Measurements from ENCODE around the gene MFN1. TPM values are rescaled to one million over a fixed set of nuclear protein-coding genes. Genes with fewer than 3 reads are reported as not detected.

Gene MFN1
- total RNA-seq, 4 donors from 2014 or later = 32.8 to 48.6 (median 37.3) TPM

DNA sequence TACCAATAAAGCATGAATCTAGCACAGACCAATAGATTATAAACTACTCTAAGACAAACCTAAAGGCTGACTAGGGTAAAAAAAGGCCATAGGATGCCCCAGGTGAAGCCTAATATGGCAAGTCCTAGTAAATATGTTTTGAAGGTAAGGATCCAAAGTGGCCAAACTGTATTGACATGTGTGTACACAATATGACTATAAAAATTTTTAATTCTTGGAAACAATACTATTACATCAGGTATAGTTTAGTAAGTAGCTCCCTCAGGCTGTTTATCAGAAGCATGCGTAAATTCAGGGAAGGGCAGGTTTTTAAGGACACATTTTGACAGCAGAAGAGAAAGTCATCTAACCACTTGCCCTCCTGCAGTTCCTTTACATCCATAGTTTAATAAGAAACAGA, 84.9 kb downstream of the MFN1 start:
- WGBS = 41% methylated on average over 1 of the region's 1 CpG
- H3K4me1 ChIP-seq = peaks cover 66 to 89% (median 84%) of the 10 kb centered on the region in 4 donors
- peak overlapping the region in 2 of 4 donors; percentile 27 to 48 for H3K27ac ChIP-seq (replicated peaks in 1 of 4)
- no peak for DNase-seq (ENCODE audit: extremely low spot score)
- intact Hi-C loops (cut with DNase I) = no loop called here
- no peaks in the 10 kb centered on the region for H3K27me3 ChIP-seq
- TF ChIP-seq EP300 (IDR thresholded peaks at IDR 0.05) (no peak), POLR2A (IDR thresholded peaks at IDR 0.05; ENCODE audit: low read depth) (no peak), POLR2AphosphoS5 (IDR thresholded peaks at IDR 0.05) (no peak)
- TF ChIP-seq, protein P1, sequence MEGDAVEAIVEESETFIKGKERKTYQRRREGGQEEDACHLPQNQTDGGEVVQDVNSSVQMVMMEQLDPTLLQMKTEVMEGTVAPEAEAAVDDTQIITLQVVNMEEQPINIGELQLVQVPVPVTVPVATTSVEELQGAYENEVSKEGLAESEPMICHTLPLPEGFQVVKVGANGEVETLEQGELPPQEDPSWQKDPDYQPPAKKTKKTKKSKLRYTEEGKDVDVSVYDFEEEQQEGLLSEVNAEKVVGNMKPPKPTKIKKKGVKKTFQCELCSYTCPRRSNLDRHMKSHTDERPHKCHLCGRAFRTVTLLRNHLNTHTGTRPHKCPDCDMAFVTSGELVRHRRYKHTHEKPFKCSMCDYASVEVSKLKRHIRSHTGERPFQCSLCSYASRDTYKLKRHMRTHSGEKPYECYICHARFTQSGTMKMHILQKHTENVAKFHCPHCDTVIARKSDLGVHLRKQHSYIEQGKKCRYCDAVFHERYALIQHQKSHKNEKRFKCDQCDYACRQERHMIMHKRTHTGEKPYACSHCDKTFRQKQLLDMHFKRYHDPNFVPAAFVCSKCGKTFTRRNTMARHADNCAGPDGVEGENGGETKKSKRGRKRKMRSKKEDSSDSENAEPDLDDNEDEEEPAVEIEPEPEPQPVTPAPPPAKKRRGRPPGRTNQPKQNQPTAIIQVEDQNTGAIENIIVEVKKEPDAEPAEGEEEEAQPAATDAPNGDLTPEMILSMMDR (IDR thresholded peaks at IDR 0.05) = no peak
- no peak overlapping the region for H3K4me3 ChIP-seq
- H3K36me3 ChIP-seq = peaks cover 0 to 8% (median 0%) of the 10 kb centered on the region in 4 donors
- H3K9me3 ChIP-seq = no peaks in the 10 kb centered on the region

DNA sequence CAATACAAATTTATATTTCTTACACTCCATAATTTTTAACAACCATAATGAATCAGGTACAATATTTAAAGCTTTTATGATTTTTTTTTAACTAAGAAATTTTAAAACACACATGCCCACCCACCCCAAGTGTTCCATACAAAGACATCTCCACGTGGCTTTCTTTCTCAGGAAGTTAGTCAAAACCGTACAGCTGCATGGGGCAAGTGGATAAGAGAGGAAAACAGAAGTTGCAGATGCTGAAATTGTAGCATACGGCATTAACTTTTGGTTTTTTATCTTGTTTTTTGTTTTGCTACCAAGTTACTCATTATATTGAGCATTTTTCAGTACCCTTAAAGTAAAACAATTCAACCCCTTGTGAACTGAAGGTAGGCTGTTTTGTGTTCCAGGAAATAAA, 89.0 kb downstream of the MFN1 start:
- DNase-seq (ENCODE audit: extremely low spot score) = no peak
- peaks cover 52 to 87% (median 80%) of the 10 kb centered on the region in 4 donors for H3K4me1 ChIP-seq
- H3K36me3 ChIP-seq = no peaks in the 10 kb centered on the region
- intact Hi-C loops (cut with DNase I) = no loop called here
- peak overlapping the region in 2 of 4 donors; percentile 2 to 8 for H3K27ac ChIP-seq (replicated peaks in 1 of 4)
- H3K9me3 ChIP-seq = no peaks in the 10 kb centered on the region
- no peak overlapping the region for H3K4me3 ChIP-seq
- TF ChIP-seq POLR2A (IDR thresholded peaks at IDR 0.05; ENCODE audit: low read depth) = no peak
- TF ChIP-seq, protein P1 (IDR thresholded peaks at IDR 0.05) = no peak
- no peak for TF ChIP-seq POLR2AphosphoS5 (IDR thresholded peaks at IDR 0.05)
- TF ChIP-seq EP300 (IDR thresholded peaks at IDR 0.05) = no peak
- 55% methylated on average over 3 of the region's 3 CpGs for WGBS
- H3K27me3 ChIP-seq = no peaks in the 10 kb centered on the region

DNA sequence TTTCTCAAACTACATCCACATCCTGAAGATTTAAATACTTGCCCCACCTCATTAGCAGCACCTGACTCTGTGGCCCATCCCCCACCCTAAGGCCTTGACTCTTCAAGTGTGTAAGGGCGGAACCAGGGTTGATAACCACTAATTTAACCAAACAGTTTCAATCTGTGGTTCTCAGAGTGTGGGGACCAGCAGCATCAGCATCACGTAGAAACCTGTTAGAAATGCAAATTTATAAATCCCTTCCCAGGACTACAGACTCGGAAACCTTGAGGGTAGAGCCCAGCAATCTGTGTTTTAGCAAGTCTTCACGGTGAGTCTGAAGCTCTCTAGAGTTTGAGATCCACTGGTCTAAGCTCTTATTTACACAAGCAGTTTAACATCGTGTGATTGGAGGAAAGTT, 91.3 kb downstream of the MFN1 start:
- Histone ChIP-seq H3K9me3 (no peaks in the 10 kb centered on the region), H3K36me3 (peaks cover 0 to 7% (median 0%) of the 10 kb centered on the region in 4 donors), H3K27me3 (no peaks in the 10 kb centered on the region), H3K4me3 (no peak overlapping the region), H3K4me1 (peaks cover 29 to 69% (median 57%) of the 10 kb centered on the region in 4 donors), H3K27ac (replicated peaks in 1 of 4) (no peak overlapping the region)
- 69% methylated on average over 5 of the region's 5 CpGs for WGBS
- intact Hi-C loops (cut with DNase I) = no loop called here
- no peak for DNase-seq (ENCODE audit: extremely low spot score)
- TF ChIP-seq POLR2AphosphoS5 (IDR thresholded peaks at IDR 0.05) = no peak
- no peak for TF ChIP-seq POLR2A (IDR thresholded peaks at IDR 0.05; ENCODE audit: low read depth)
- TF ChIP-seq EP300 (IDR thresholded peaks at IDR 0.05) = no peak
- TF ChIP-seq, protein P1 (IDR thresholded peaks at IDR 0.05) = no peak

Other genes with a start within 250 kb of the MFN1 start
- 10 to 100 TPM; 33.7 to 47.5 (median 36.0) TPM for gene PIK3CA, start 199.4 kb upstream of the MFN1 start, total RNA-seq
- gene KCNMB3, start 96.6 kb upstream of the MFN1 start, total RNA-seq = 1 to 10 TPM; 1.3 to 4.1 (median 2.9) TPM
- 10 to 100 TPM; 50.0 to 78.2 (median 58.8) TPM for gene ZNF639, start 24.7 kb upstream of the MFN1 start, total RNA-seq
- gene GNB4, start 103.8 kb downstream of the MFN1 start, total RNA-seq = 100 to 1,000 TPM in 1 of 4 donors, 10 to 100 TPM in 3; 57.7 to 130 (median 80.9) TPM
- 10 to 100 TPM; 27.4 to 34.5 (median 34.1) TPM for gene ACTL6A, start 215.2 kb downstream of the MFN1 start, total RNA-seq

Measured in esophagus muscularis mucosa (tissue), 4 donors.